Sciatic nerve (tissue), 2 donors: ENCODE data around the gene FIGN. TPM values are rescaled to one million over a fixed set of nuclear protein-coding genes. Genes with fewer than 3 reads are reported as not detected.

Experiments used
- ATAC-seq: fragments of 200-7000 bp; cut with Tn5 transposase; one replicate; pipeline ENCODE4 v1.9.1; 2020; ENCODE audit warnings: mild to moderate bottlenecking, moderate library complexity
- DNase-seq: peaks from one replicate; pipeline ENCODE4 v3.0.0-alpha.2; 2020; ENCODE audit warnings: low spot score
- intact Hi-C: fragments of 100-400 bp; cut with DNase I; formaldehyde crosslinking; loops from one replicate; pipeline ENCODE4 v1.14.2; 2022
- total RNA-seq: library from RNA; stranded (reverse); fragmentation: NEBNext Ultra II Directional; extraction: Animal tissue kit (Norgen Biotek cat#: 25700); gene quantifications from one replicate; pipeline ENCODE4 v1.2.1, GENCODE V29; 2021
- donor health status: DM: no; HTN: no; CAD: no.
- donor health status: DM: no; HTN: no; CAD: no.

The FIGN gene
- total RNA-seq, 1 donor from 2014 or later, result 22.2 TPM

- DNase-seq, result no peak
- ATAC-seq, result no peak
- intact Hi-C loops, result no loop called here
Observed at GRCh38 chr2:163548970-163549369, 186.8 kb downstream of the FIGN start.
